ENCODE results near the gene SDCCAG8.

DNA sequence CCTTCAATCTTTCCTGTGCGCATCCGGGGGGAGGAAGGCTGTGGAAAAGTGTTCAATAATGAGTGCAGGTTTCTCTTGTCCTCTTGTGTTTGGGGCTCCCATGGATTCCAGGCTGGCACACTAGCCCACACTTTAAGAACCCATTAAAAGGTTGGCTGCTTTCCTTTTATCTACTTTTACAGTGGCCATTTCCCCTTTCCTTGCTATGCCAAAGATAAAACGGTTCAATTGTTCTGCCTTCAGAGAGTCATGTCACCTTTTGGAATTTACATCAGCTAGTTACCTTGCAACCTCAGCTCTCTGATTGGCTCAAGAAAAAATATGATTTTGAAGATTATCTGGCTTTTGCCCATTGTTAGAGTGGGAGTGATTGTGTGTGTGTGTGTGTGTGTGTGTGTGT is 182.3 kb downstream of the SDCCAG8 start:
- no peak for TF ChIP-seq CTCF (IDR thresholded peaks at IDR 0.05)
- TF ChIP-seq POLR2A (IDR thresholded peaks at IDR 0.05): no peak

Data from esophagus squamous epithelium (tissue), 4 donors.